ENCODE measurements around the gene PRAC1.

GRCh38 chr17:48711128-48711527, 11.2 kb downstream of the PRAC1 start:
- TF ChIP-seq FOXP2 (optimal IDR thresholded peaks at IDR 0.05; ENCODE audit: borderline replicate concordance, extremely low read depth, extremely low read length, insufficient read depth) (no peak), POLR2AphosphoS5 (IDR thresholded peaks at IDR 0.05; ENCODE audit: low read depth, low read length) (no peak), SIN3A (IDR thresholded peaks at IDR 0.05; ENCODE audit: borderline replicate concordance, insufficient read depth, low read length) (no peak), REST (IDR thresholded peaks at IDR 0.05; ENCODE audit: insufficient read depth in 1 of 2, low read depth in 2 of 2, low read length in 2 of 2) (no peak)
